GM19397 (cell line): ENCODE measurements around the gene CSPG5.

Experiments
- ATAC-seq: cut with Tn5 transposase; IDR thresholded peaks from one replicate; pipeline ENCODE4 v1.9.1; 2021; ENCODE audit warnings: mild to moderate bottlenecking, moderate library complexity; ENCODE audit not compliant: unreplicated experiment

The CSPG5 gene

GRCh38 chr3:47542471-47543173 is 36.0 kb downstream of the CSPG5 start:
- no peak for ATAC-seq

- ATAC-seq = no peak
Observed at GRCh38 chr3:47541583-47542108, 37.0 kb downstream of the CSPG5 start.

- no peak for ATAC-seq
Observed at GRCh38 chr3:47540281-47540680, 38.4 kb downstream of the CSPG5 start.

- no peak for ATAC-seq
Observed at GRCh38 chr3:47536967-47537366, 41.7 kb downstream of the CSPG5 start.

- no peak for ATAC-seq
Observed at GRCh38 chr3:47536221-47536891, 42.3 kb downstream of the CSPG5 start.

GRCh38 chr3:47533996-47534454 is 44.6 kb downstream of the CSPG5 start:
- ATAC-seq = no peak

GRCh38 chr3:47533481-47533880 is 45.2 kb downstream of the CSPG5 start:
- no peak for ATAC-seq

- no peak for ATAC-seq
Observed at GRCh38 chr3:47527952-47528725, 50.5 kb downstream of the CSPG5 start.

GRCh38 chr3:47525617-47526016 is 53.0 kb downstream of the CSPG5 start:
- no peak for ATAC-seq

GRCh38 chr3:47523310-47524073 is 55.2 kb downstream of the CSPG5 start:
- no peak for ATAC-seq

GRCh38 chr3:47522082-47522987 is 56.3 kb downstream of the CSPG5 start:
- no peak for ATAC-seq

GRCh38 chr3:47520756-47521155 is 57.9 kb downstream of the CSPG5 start:
- no peak for ATAC-seq

GRCh38 chr3:47517937-47518336 is 60.7 kb downstream of the CSPG5 start:
- ATAC-seq = no peak

- ATAC-seq = no peak
Observed at GRCh38 chr3:47515864-47516319, 62.8 kb downstream of the CSPG5 start.

- no peak for ATAC-seq
Observed at GRCh38 chr3:47515100-47515499, 63.6 kb downstream of the CSPG5 start.

- peak; percentile 92 for ATAC-seq
Observed at GRCh38 chr3:47513125-47513929, 65.3 kb downstream of the CSPG5 start, which contains the start of gene ELP6. ELP6 (minus strand) TSS chr3:47513712; CDS start chr3:47513590, 122 bp downstream.

GRCh38 chr3:47512416-47513124 is 66.1 kb downstream of the CSPG5 start:
- ATAC-seq = no peak
